Neural cell (in vitro differentiated cells): Measurements from ENCODE around the gene CTNNA2.

ENCODE experiments used
- EP300 ChIP-seq: fragments of 450-650 bp; conservative IDR thresholded peaks from 2 replicates; pipeline ENCODE4 v1.6.1; 2014; ENCODE audit warnings: antibody characterized with exemption, mild to moderate bottlenecking, moderate library complexity; ENCODE audit not compliant: poor library complexity, severe bottlenecking
- TF ChIP-seq, protein P1 (sequence below): fragments of 450-650 bp; IDR thresholded peaks from 2 replicates; pipeline ENCODE4 v1.5.1; 2014; ENCODE audit warnings: antibody characterized with exemption, mild to moderate bottlenecking, moderate library complexity; ENCODE audit not compliant: poor library complexity, severe bottlenecking

GRCh38 chr2:80547344-80547743 is 1034.5 kb downstream of the CTNNA2 start:
- TF ChIP-seq EP300: no peak
- TF ChIP-seq, protein P1, sequence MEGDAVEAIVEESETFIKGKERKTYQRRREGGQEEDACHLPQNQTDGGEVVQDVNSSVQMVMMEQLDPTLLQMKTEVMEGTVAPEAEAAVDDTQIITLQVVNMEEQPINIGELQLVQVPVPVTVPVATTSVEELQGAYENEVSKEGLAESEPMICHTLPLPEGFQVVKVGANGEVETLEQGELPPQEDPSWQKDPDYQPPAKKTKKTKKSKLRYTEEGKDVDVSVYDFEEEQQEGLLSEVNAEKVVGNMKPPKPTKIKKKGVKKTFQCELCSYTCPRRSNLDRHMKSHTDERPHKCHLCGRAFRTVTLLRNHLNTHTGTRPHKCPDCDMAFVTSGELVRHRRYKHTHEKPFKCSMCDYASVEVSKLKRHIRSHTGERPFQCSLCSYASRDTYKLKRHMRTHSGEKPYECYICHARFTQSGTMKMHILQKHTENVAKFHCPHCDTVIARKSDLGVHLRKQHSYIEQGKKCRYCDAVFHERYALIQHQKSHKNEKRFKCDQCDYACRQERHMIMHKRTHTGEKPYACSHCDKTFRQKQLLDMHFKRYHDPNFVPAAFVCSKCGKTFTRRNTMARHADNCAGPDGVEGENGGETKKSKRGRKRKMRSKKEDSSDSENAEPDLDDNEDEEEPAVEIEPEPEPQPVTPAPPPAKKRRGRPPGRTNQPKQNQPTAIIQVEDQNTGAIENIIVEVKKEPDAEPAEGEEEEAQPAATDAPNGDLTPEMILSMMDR: no peak
